Right ventricle myocardium inferior (tissue), 1 donor: ENCODE measurements around the gene PDE4C. TPM values are rescaled to one million over a fixed set of nuclear protein-coding genes. Genes with fewer than 3 reads are reported as not detected.

Experiments
- ATAC-seq: fragments of 200-7000 bp; cut with Tn5 transposase; one replicate; pipeline ENCODE4 v1.9.1; 2020; ENCODE audit warnings: mild to moderate bottlenecking, moderate library complexity
- DNase-seq: peaks from one replicate; pipeline ENCODE4 v3.0.0; 2021; ENCODE audit errors: missing footprints
- intact Hi-C: fragments of 100-400 bp; cut with DNase I; formaldehyde crosslinking; loops from one replicate; pipeline ENCODE4 v1.11.0; 2022
- total RNA-seq: library from RNA; stranded (reverse); fragmentation: NEBNext Ultra II Directional; extraction: Animal tissue kit (Norgen Biotek cat#: 25700); gene quantifications from one replicate; pipeline ENCODE4 v1.2.1, GENCODE V29; 2021
- donor health status: DM: no; HTN: yes; CAD: no; lungs with severe emphysema.

PDE4C gene
- total RNA-seq, 1 donor from 2014 or later, result 1.1 TPM

DNA sequence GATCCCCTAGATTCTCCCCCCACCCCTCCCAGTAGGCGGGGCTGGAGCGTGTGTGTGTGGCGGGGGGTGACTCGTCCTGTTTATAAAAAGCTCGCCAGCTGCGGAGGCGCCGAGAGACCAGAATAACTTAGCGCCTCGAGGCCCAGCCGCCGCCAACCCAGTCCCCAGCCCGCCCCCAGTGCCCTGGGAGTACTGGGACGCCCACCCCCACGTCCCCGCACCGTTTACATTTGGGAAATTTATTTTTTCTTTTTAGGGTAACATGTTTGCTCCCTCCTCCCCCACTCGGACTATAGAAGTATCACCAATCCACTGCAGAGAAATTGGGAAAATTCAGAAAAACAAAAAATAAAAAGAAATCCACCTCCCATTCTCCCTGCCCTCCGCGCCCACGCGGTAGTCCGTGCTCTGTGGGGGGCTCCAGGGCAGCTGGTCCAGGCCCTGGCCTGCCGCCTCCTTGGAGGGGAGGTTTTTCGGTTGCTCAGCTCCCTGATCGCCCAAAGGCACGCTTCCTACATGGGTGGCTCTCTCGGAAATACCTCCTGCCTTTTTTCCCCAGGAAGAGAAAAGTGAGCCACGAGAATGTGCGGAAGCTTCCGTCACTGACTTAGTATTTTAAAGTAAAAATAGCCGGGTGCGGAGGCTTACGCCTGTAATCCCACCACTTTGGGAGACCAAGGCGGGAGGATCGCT is 20.9 kb downstream of the PDE4C start:
- ATAC-seq, result peak; percentile 40
- intact Hi-C loops, result loop anchor here (2.0 kb wide), 4 partner anchors 19 to 117 kb away; partner anchors contain the start of gene LSM4

GRCh38 chr19:18204394-18205199 is 21.6 kb downstream of the PDE4C start:
- DNase-seq (no peak), ATAC-seq (peak; percentile 27)
- intact Hi-C loops, result loop anchor here (2.0 to 5.0 kb wide), 6 partner anchors 20 to 208 kb away; partner anchors contain the start of genes LSM4 and PIK3R2

More for the DNA sequence above, 20.9 kb downstream of the PDE4C start:
- peak; percentile 91 for DNase-seq

DNA sequence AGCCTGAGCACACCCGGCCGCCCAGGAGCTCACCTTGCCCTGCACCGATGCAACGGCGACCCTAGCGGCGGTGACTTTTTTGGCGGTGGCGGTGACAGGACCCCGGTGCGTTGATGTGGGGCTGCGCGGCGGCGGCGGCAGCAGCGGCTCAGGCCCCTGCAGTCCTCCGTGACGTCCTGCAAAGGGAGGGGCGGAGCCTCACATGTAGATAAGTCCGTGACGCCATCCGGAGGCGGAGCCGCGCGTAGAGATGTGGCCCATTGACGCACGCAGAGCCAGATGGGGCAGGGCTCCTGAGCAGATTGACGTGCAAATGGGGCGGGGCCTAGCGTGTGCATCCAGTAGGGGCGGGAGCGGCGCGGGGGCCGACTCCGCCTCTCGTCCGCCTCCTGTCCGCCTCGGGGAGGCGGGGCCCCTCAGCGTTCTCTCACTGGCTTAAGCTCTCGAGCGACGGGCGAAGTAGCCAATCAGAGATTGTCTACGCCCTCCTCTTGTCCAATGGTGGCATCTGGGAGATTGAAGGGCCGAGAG is 22.3 kb downstream of the PDE4C start, which contains the start of gene RAB3A:
RAB3A (minus strand) TSS at position 180 of the 531 bp plus-strand sequence. CDS start 1,302 bp downstream, outside the sequence.
- ATAC-seq (peak; percentile 96), DNase-seq (peak; percentile 100)
- intact Hi-C loops, result loop anchor here (1.0 to 5.0 kb wide), 7 partner anchors 10 to 208 kb away; partner anchors contain the start of genes LSM4 and PIK3R2

GRCh38 chr19:18203408-18203862 is 22.8 kb downstream of the PDE4C start:
- DNase-seq (peak; percentile 81), ATAC-seq (peak; percentile 1)
- intact Hi-C loops, result loop anchor here (1.0 to 5.0 kb wide), 3 partner anchors 9 to 209 kb away; partner anchors contain the start of gene PIK3R2

DNA sequence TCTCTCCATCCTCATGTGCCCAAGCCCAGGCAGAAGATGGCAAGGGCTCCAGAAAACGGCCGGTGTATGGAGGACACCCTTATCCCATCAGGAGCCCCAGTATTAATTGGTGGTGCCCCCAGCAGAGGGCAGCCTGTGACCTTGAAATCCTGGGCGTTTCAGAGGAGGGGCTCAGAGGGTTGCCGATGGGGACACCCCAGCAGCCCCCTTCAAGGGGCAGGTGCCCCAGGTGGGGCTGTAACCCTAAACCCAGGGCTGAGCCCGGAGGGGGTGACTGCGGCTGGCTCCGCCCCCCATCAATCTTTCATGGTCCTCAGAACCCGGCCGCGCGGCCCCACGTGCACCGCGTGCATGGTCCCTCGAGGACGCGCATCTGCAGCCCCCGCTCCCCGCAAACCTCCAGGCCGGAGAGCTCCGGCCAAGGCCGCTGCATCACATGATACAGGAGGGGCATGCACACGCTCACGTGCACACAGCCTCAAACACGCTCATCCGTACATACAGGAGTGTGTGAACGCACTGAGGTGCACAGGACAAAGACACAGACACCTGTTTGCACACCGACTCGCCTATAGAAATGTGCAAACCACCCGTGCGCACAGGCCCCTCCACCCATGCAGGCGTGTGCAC is 23.3 kb downstream of the PDE4C start:
- ATAC-seq (no peak), DNase-seq (no peak)
- intact Hi-C loops, result loop anchor here (1.0 to 5.0 kb wide), 3 partner anchors 9 to 209 kb away; partner anchors contain the start of gene PIK3R2

- ATAC-seq (no peak), DNase-seq (no peak)
These were observed 23.9 kb downstream of the PDE4C start for GRCh38 chr19:18202397-18202777.

GRCh38 chr19:18198374-18198773 is 27.9 kb downstream of the PDE4C start:
- ATAC-seq (no peak), DNase-seq (no peak)
- intact Hi-C loops, result no loop called here

More at GRCh38 chr19:18202397-18202777, 23.9 kb downstream of the PDE4C start:
- intact Hi-C loops, result loop anchor here (5.0 kb wide), 2 partner anchors 50 to 210 kb away; partner anchors contain the start of gene PIK3R2

- intact Hi-C loops, result no loop called here
- ATAC-seq, result no peak
- no peak for DNase-seq
These were observed 28.3 kb downstream of the PDE4C start for GRCh38 chr19:18197941-18198340.

DNA sequence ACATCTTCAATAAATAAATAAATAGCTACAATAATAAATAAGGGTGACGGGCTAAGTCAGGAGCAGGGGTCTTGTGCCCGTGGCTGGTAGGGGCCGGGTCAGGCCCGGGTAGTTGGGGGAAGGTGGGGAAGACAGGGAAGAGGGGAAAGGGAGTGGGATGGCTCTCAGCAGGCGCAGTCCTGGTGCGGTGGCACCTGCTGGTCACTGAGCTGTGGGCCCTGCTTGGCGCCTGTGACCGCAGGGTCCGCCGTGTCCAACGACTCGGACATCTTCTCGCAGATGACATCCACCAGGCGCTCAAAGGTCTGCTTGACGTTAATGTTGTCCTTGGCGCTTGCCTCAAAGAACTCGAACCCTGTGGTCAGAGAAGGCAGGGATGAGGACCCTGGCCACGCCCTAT is 28.9 kb downstream of the PDE4C start:
- intact Hi-C loops, result no loop called here
- ATAC-seq, result no peak
- no peak for DNase-seq

GRCh38 chr19:18196511-18196845 is 29.8 kb downstream of the PDE4C start:
- intact Hi-C loops, result no loop called here
- ATAC-seq (no peak), DNase-seq (no peak)

- no peak for DNase-seq
- ATAC-seq, result no peak
- intact Hi-C loops, result loop anchor here (1.0 kb wide), 1 partner anchor 9 kb away; no protein-coding TSS in a partner anchor
These were observed 31.5 kb downstream of the PDE4C start for GRCh38 chr19:18194554-18195238.

- DNase-seq (no peak), ATAC-seq (no peak)
- intact Hi-C loops, result loop anchor here (1.0 kb wide), 1 partner anchor 9 kb away; no protein-coding TSS in a partner anchor
These were observed 32.1 kb downstream of the PDE4C start for GRCh38 chr19:18194181-18194530.

DNA sequence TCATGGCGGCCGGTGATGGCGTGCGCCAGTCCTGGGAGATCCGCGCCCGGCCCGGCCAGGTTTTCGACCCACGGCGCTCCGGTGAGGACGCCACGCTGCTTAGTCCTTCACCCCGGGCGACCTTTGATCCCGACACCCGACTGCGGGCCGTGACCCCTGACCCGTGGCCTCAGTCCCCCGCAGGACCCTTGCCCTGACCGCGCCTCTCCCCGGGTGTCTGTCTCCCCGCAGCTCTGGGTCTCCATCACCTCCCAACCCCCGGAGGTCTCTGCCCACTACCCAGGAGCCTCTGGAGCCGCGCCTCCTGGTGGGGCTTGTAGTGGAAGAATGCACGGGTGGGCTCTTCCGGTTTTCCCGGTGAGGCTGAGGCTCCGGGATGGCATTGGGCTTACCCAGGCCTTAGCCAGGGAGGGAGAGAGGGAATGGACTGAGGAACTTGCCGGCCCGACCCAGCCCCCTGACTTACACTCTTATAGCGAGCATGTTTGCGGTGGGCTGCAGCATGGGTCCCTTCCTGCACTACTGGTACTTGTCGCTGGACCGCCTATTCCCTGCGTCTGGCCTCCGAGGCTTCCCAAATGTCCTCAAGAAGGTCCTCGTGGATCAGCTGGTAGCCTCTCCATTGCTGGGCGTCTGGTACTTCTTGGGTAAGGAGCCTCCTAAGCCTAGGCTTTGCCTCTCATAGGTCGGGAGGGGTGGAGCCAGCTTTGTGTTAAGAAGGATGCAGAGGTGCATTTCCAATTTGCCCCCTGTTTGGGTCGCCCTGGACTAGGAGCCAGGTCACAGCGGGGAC is 32.7 kb downstream of the PDE4C start:
- peak; percentile 0 for ATAC-seq
- no peak for DNase-seq
- intact Hi-C loops, result loop anchor here (1.0 kb wide), 1 partner anchor 10 kb away; no protein-coding TSS in a partner anchor

- intact Hi-C loops, result no loop called here
- peak; percentile 100 for DNase-seq
- ATAC-seq, result peak; percentile 97
These were observed 33.4 kb downstream of the PDE4C start, which contains the start of gene MPV17L2 for GRCh38 chr19:18192673-18193387. MPV17L2 (plus strand) TSS chr19:18193218; CDS start chr19:18193282, 64 bp downstream.

GRCh38 chr19:18191640-18192062 is 34.6 kb downstream of the PDE4C start:
- DNase-seq (no peak), ATAC-seq (no peak)
- intact Hi-C loops, result no loop called here

GRCh38 chr19:18190278-18190677 is 36.0 kb downstream of the PDE4C start:
- ATAC-seq, result no peak
- DNase-seq, result no peak

GRCh38 chr19:18185538-18185937 is 40.7 kb downstream of the PDE4C start:
- DNase-seq (no peak), ATAC-seq (no peak)
- intact Hi-C loops, result no loop called here

More at GRCh38 chr19:18190278-18190677, 36.0 kb downstream of the PDE4C start:
- intact Hi-C loops, result no loop called here
